Measurements from ENCODE around the gene RPL6. TPM values are rescaled to one million over a fixed set of nuclear protein-coding genes. Genes with fewer than 3 reads are reported as not detected.
"Not testable (repeated sequence)": the region's sequence is repeated elsewhere in the genome, so short reads cannot be mapped to it uniquely, and the experiment has no call there.

RPL6 gene
- total RNA-seq, 1 experiment from 2014 or later: 969 TPM

- DNase-seq (ENCODE audit: low read depth, low spot score); intact Hi-C loops (cut with micrococcal nuclease; ENCODE audit: unreplicated experiment); H3K27me3 ChIP-seq (ENCODE audit: control insufficient read depth, insufficient read depth, low read length); ATAC-seq; H3K9me3 ChIP-seq (ENCODE audit: control insufficient read depth, insufficient read depth, low read depth, low read length); POLR2A ChIA-PET; BruUV-seq (replicated peaks); CTCF ChIA-PET; in situ Hi-C loops (cut with HindIII; ENCODE audit: low pct_unique_long_range_greater_than_20kb, low sequenced_read_pairs): not testable (repeated sequence)
- peak overlapping the region; percentile 23 for H3K27ac ChIP-seq (ENCODE audit: low read length)
- peaks cover 17% of the 10 kb centered on the region for H3K4me1 ChIP-seq (ENCODE audit: control insufficient read depth, insufficient read depth, low read length)
- peak overlapping the region; percentile 90 to 99 for H3K4me3 ChIP-seq (ENCODE audit: low read depth in 2 of 2, low read length in 2 of 2)
- H3K36me3 ChIP-seq (ENCODE audit: control insufficient read depth, insufficient read depth, low read length): peaks cover 37% of the 10 kb centered on the region
Observed at GRCh38 chr12:112407683-112408082, 1.7 kb downstream of the RPL6 start.

GRCh38 chr12:112406519-112407488, 2.6 kb downstream of the RPL6 start:
- Histone ChIP-seq H3K4me3 (ENCODE audit: low read depth in 2 of 2, low read length in 2 of 2) (peak overlapping the region; percentile 90 to 99; a peak in 3 of 4 replicates), H3K27ac (ENCODE audit: low read length) (no peak overlapping the region), H3K27me3 (ENCODE audit: control insufficient read depth, insufficient read depth, low read length) (no peaks in the 10 kb centered on the region), H3K4me1 (ENCODE audit: control insufficient read depth, insufficient read depth, low read length) (peaks cover 17% of the 10 kb centered on the region), H3K36me3 (ENCODE audit: control insufficient read depth, insufficient read depth, low read length) (peaks cover 37% of the 10 kb centered on the region), H3K9me3 (ENCODE audit: control insufficient read depth, insufficient read depth, low read depth, low read length) (no peaks in the 10 kb centered on the region)
- ChIA-PET CTCF (no interaction called here), POLR2A (no interaction called here)
- in situ Hi-C loops (cut with HindIII; ENCODE audit: low pct_unique_long_range_greater_than_20kb, low sequenced_read_pairs): no loop called here
- ATAC-seq (no peak), DNase-seq (ENCODE audit: low read depth, low spot score) (no peak)
- TF ChIP-seq REST (IDR thresholded peaks at IDR 0.05; ENCODE audit: insufficient read depth in 1 of 2, low read depth in 2 of 2, low read length in 1 of 2): no peak
- no peak for TF ChIP-seq POLR2AphosphoS5 (IDR thresholded peaks at IDR 0.05; ENCODE audit: low read depth, low read length)
- no peak for TF ChIP-seq TCF7L2 (IDR thresholded peaks at IDR 0.05; ENCODE audit: low read depth, low read length)
- TF ChIP-seq CTCF (IDR thresholded peaks at IDR 0.05): no peak
- TF ChIP-seq SIN3A (IDR thresholded peaks at IDR 0.05; ENCODE audit: borderline replicate concordance, insufficient read depth, low read depth, low read length): no peak
- no TSS peak for BruUV-seq (replicated peaks)
- intact Hi-C loops (cut with micrococcal nuclease; ENCODE audit: unreplicated experiment): no loop called here

Measured in Panc1 (cell line).